Measurements from ENCODE around the gene CES4A.

Gene CES4A

DNA sequence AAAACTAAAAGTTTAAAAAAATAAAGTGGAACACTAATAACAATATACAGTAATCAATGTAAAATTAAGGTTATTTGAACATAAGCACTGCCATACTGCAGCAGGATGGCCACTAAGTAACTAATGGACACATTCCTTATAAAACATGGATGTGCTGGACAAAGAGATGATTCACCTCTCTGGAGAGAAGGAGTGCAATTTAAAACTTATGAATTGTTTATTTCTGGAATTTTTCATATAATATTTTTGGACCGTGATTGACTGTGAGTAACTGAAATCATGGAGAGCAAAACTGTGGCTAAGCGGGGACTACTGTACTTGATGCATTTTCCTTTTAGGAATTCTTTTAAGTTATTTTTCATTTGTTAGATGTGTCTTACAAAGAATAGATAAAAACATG, 62.4 kb downstream of the CES4A start:
- no peak for TF ChIP-seq CTCF (conservative IDR thresholded peaks at IDR 0.05; ENCODE audit: control insufficient read depth, insufficient read depth, low read depth, low read length)
- no peak overlapping the region for H3K4me3 ChIP-seq (ENCODE audit: control insufficient read depth, low read depth, low read length)
- no peak for DNase-seq (ENCODE audit: low read depth)

GRCh38 chr16:67052399-67052798, 64.0 kb downstream of the CES4A start:
- no peak overlapping the region for H3K4me3 ChIP-seq (ENCODE audit: control insufficient read depth, low read depth, low read length)
- TF ChIP-seq CTCF (conservative IDR thresholded peaks at IDR 0.05; ENCODE audit: control insufficient read depth, insufficient read depth, low read depth, low read length), result no peak
- no peak for DNase-seq (ENCODE audit: low read depth)

DNA sequence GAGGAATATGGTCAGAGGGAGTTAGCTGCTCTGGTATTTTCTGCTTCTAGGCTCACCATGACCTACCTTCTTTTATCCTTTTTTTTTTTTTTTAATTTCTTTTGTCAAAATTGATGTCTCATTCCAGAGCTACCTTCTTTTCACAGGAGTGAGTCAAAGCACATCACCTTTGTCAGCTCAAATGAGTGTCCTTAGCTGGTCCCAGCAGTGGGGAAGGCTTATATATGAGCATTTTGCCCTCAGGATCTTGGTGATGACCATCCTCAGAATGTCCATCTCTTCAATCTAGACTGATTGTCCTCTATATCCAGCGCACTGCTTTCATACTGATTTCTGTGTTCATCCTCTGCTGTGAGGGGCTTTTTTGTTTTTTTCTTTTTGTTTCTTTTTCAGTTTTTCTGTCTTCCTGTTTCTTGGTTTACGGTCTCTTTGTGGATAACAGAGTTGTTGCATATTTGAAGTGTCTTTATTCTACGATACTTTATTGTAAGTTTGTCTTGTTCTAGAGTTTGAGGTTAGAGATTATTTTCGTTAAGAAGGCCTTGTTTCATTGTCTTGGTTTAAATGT, 65.5 kb downstream of the CES4A start:
- DNase-seq (ENCODE audit: low read depth), result no peak
- no peak overlapping the region for H3K4me3 ChIP-seq (ENCODE audit: control insufficient read depth, low read depth, low read length)
- TF ChIP-seq CTCF (conservative IDR thresholded peaks at IDR 0.05; ENCODE audit: control insufficient read depth, insufficient read depth, low read depth, low read length), result no peak

DNA sequence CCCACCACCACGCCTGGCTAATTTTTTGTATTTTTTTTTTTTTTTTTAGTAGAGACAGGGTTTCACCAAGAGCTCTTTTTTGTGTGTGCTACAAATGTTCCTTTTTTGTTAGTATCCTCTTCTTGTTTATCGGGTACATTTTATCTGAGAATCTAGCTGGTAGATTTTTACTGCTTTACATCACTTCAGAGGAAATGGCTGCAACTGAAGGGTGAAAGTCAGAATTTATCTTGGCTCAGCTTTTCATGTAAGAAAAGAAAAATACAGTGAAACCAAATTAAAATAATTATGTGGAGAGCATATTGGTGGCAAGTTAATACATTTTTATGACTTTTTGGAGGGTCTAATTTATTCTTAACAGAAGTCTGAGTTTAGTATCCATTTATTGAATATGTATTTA, 66.5 kb downstream of the CES4A start:
- no peak overlapping the region for H3K4me3 ChIP-seq (ENCODE audit: control insufficient read depth, low read depth, low read length)
- no peak for DNase-seq (ENCODE audit: low read depth)
- TF ChIP-seq CTCF (conservative IDR thresholded peaks at IDR 0.05; ENCODE audit: control insufficient read depth, insufficient read depth, low read depth, low read length), result no peak

DNA sequence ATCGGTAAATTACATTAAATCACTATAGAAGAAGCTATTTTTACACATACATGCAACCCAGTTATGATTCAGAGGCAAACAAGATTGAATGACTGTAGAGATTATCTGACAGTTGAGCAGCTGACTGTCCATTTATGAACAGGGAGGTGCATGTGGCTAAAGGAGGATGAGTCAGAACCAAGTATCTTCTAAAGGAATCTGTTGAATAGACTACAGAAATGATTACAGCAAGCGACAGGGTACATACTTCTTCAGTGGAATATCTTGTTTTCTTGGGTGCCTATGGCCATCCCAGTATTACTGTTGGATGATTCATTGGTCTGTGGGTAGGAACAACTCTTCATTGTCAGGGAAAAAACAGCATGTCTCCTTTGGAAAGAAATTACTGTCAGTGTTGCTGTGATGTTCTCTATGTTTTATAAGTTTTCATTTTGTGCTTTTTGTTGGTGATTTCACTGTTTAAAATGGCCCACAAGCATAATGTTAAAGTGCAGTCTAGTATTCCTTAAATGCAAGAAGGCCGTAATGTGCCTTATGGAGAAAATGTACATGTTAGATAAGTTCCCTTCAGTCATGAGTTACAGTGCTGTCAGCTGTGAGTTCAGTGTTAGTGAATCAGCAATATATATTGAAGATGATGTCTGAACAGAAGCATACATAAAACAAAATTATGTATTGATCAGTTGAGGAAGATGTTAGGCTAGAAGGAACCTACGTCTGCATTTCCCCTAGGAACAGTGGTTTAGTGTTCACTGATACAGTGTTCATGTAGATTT, 67.5 kb downstream of the CES4A start:
- peak; percentile 98 for DNase-seq (ENCODE audit: low read depth)
- TF ChIP-seq CTCF (conservative IDR thresholded peaks at IDR 0.05; ENCODE audit: control insufficient read depth, insufficient read depth, low read depth, low read length), result no peak
- H3K4me3 ChIP-seq (ENCODE audit: control insufficient read depth, low read depth, low read length), result no peak overlapping the region
